NAMALWA (cell line): Measurements from ENCODE around the gene MYO3B.
"Not testable (repeated sequence)": the region's sequence is repeated elsewhere in the genome, so short reads cannot be mapped to it uniquely, and the experiment has no call there.

Experiments
- DNase-seq: peaks from one replicate; pipeline ENCODE4 v3.0.0-alpha.2; 2015; ENCODE audit warnings: low spot score

Gene MYO3B

GRCh38 chr2:170341684-170342623 lies 164.0 kb downstream of the MYO3B start:
- DNase-seq = no peak

- DNase-seq = no peak
These were observed 166.9 kb downstream of the MYO3B start for GRCh38 chr2:170344663-170345346.

GRCh38 chr2:170345607-170346006 lies 167.7 kb downstream of the MYO3B start:
- DNase-seq = no peak

- not testable (repeated sequence) for DNase-seq
These were observed 171.3 kb downstream of the MYO3B start for GRCh38 chr2:170349269-170349668.

- DNase-seq = peak; percentile 34
These were observed 173.2 kb downstream of the MYO3B start for GRCh38 chr2:170350929-170351826.

- no peak for DNase-seq
These were observed 175.8 kb downstream of the MYO3B start for GRCh38 chr2:170353723-170354122.

- DNase-seq = no peak
These were observed 176.4 kb downstream of the MYO3B start for GRCh38 chr2:170354388-170354787.

- DNase-seq = no peak
These were observed 177.2 kb downstream of the MYO3B start for GRCh38 chr2:170354855-170355780.

- no peak for DNase-seq
These were observed 181.5 kb downstream of the MYO3B start for GRCh38 chr2:170359466-170359865.

GRCh38 chr2:170360546-170361089 lies 182.7 kb downstream of the MYO3B start:
- no peak for DNase-seq

GRCh38 chr2:170361090-170361936 lies 183.4 kb downstream of the MYO3B start:
- peak; percentile 86 for DNase-seq

- DNase-seq = no peak
These were observed 184.4 kb downstream of the MYO3B start for GRCh38 chr2:170362313-170362870.

GRCh38 chr2:170362871-170363631 lies 185.1 kb downstream of the MYO3B start:
- DNase-seq = peak; percentile 37

- no peak for DNase-seq
These were observed 187.1 kb downstream of the MYO3B start for GRCh38 chr2:170365003-170365402.

GRCh38 chr2:170365686-170366085 lies 187.7 kb downstream of the MYO3B start:
- DNase-seq = no peak

- DNase-seq = no peak
These were observed 190.4 kb downstream of the MYO3B start for GRCh38 chr2:170368370-170368769.

- DNase-seq = no peak
These were observed 191.3 kb downstream of the MYO3B start for GRCh38 chr2:170369228-170369627.

GRCh38 chr2:170369894-170370293 lies 191.9 kb downstream of the MYO3B start:
- DNase-seq = peak; percentile 59
